ENCODE results near the gene RGS12.
A peak's percentile ranks its signal among the peaks of the same experiment; 100 is the strongest.

RGS12 gene

DNA sequence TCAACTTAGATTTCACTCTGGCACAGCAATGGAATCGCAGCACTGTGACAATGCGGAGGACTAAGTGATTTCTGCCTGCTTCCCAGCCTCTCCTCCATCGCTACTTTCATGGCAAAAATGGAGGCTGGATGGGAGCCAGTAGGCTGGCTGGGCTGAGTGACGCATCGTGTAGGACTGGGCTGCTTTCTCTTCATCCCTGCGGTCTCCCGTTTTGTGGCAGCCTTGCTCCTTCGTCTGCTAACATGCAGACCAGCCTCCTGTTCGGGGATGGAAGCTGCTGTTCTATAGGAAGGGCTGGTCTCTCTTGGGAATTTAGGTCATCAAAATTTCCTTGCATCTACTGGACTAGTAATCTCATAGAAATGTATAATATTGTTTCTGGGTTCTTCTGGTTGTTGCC is 15.8 kb upstream of the RGS12 start:
- no peak for DNase-seq (ENCODE audit: low read depth in 2 of 2)

DNA sequence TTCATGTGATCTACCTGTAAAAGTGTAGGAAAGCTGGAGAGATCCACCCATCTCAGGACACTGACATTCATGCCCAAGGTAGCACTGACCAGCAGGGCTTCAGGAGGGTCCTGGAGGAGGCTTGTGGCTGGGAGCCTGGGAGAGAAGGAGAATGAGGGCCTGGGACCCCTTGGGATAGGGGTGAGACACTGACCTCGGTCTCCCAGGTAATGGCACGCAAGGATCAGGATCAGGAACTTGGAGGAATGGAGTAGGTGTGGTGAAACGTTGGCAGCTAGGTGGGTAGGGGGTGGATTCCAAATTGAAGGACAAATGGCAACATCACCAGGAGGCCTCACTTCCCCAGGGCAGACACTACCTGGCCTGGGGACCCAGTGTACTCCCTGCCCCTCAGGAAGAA is 12.4 kb upstream of the RGS12 start:
- DNase-seq (ENCODE audit: low read depth in 2 of 2) = no peak

DNA sequence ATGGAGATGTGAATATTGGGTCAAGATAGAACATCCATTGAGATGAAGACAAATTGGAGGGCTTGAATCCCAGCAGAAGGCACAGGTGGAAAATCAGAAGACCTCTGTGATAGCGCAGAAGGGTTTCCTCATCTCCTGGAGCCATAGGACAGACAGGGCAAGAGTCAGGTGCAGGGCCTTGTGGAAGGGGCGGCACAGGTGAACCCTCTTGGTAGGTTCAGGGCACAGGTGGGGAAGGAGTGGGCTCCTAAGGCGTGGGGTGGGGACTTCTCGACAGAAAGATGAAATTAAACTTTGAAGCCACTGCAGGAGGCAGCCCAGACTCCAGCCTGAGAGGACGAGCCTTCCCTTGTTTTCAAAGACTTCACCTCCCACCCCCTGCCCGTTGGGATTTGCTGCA is 9.3 kb upstream of the RGS12 start:
- DNase-seq (ENCODE audit: low read depth in 2 of 2) = no peak

DNA sequence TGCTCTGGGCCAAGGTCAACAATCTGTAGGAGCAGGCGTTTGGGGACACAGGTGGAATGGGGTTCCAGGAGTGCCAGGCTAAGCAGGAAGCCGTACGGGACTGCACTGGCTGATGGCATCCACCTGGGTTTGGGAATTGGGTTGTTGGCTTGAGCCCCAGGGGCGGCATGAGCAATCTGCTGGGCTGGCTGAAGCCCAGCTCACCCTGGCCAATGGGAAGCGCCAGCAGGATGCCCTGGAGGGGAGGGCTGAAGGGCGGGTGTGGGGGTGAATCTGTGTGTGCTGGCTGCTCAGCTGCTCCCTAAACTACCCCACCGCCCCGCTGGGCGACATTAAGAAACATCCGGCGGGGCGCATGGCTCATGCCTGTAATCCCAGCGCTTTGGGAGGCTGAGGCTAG is 8.9 kb upstream of the RGS12 start:
- DNase-seq (ENCODE audit: low read depth in 2 of 2) = no peak

DNA sequence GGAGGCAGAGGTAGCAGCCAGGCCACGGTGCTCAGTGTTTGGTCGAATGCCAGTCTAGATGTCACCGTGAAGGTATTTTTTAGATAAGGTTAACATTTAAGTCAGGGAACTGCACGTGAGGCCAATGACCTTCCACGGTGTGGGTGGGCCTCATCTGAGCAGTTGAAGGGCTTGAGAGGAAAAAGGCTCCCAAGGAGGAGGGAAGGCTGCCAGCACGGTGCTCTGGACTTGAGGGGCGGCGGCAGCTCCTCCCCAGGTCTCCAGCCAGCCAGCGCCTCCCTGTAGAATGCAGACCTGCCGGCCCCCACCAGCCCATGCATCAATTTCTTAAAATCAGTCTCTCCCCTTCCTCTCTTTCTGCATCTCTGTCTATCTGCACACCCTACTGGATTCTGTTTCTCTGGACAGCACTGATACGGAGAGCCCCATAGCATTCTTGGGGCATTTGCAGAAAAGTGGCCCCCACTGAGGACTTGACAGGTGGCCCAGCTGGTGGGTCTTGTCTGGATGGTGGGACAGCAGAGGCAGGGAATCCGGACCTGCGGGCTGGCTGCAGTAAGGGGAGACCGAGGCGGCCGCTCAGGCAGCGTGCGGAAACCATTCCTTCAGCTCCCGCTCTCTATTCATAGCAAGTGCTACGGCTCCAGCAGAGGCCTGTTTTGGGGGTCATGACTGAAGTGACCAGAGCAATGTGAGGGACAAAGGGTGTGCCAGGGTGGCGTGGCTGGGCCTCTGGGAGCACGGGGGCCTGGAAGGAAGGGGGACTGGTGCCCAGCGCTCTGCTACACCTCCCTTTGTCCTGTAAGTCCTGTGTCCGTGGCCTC is 7.9 kb upstream of the RGS12 start:
- DNase-seq (ENCODE audit: low read depth in 2 of 2) = no peak

DNA sequence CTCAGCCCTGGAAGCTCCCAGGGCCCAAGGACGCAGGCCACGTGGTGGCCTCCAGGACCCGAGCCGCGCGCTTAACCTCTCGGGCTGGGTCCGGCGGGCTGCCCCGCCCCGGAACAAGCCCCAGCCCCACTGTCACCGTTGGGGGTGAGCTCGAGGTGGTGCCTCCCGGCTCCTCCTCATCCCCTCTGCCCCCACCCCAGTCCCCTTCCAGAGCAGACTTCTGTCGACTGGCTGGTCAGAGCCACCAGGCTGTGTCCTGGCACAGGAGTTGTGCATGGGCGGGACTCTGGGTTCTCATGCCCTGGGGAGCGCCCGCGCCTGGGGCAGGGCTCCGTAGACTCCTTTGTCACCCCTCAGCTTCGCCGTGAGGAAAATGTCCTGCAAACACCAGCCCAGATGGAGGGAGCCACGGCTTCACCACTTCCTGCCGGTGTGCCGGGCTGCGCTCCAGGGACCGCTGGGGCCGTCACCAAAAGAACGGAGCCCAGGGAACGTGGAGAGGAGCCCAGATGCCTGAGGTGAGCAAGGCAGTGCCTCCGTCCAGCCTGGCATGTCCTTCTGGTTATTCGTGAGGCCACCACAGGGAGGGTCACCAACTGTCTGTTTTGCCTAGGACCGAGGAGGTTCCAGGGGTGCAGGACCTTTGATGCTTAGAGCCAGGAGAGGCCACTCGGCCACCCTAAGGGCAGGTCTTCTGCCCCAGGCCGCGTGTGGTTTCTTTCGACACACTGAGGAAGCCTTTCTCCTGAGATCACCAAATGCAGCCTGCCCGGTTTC is 7.1 kb upstream of the RGS12 start:
- DNase-seq (ENCODE audit: low read depth in 2 of 2) = no peak

DNA sequence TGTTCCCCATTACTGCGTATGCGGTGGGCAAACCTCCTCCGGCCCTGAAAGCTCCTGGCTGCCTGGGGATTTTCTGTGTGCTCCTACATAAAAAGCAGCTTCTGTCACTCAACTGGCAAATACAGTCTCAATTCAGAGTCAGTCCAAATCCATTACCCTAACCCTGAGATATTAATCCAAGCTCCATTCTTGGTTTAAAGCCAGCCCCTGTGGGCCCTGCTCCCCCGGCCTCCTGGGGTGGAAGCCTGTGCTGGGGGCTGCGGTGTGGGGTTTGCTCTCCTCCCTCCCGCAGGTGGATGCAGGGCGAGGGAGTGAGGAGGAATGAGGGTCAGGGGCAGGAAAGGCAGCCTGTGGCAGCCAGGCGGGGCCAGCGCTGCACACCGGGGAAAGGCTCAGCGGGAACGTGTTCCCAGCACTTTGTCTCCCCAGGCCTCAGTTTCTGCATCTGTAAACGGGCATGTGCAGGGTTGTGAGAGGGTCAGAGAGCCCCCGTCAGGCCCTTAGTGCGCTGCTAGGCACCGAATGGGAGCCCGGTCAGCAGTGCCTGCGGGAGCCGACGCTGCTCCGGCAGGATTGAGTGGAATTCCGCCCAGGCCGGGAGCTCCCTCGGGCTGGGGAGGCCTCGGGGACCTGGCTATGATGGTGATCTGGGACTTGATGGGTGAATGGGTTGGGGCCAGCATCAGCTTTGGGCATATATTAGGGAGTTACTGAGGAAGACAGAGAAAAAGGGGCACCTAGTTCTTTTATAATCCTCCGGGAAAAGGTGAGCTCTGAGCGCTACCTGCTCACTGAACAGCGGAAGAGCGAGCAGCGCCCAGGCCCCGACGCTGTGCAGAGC is 6.3 kb upstream of the RGS12 start:
- DNase-seq (ENCODE audit: low read depth in 2 of 2) = no peak

DNA sequence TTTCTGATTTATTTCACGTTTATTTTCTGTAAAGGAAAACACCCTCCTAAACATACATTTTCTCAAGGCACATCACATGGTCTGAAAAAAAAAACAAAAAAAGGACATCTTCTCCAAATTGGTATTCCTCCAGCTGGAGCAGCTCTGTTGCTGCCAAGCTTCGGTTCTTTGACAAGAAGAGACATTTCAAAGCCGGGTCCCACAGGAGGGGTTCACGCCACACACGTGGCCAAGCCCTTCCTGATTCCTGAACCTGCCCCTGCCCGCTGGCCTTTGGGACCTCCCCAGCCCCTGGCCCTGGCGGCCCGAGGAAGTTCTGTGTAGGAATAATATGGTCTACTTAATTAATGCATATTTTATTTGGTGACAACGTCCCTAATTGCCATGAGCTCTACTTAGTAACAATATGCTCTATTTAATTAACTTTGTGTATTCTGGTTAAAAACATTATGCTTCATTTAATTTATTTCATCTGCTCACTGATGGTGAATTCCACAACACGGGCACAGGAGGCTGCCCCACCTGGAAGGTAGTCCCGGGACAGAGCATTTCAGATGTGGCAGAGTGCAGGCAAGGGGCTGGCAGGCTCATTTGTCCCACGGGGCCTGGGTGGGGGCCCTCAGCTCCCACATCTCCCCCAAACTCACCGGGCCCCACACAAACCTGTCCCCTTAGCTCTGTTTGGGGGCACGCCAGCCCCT is 5.4 kb upstream of the RGS12 start:
- DNase-seq (ENCODE audit: low read depth in 2 of 2) = no peak

DNA sequence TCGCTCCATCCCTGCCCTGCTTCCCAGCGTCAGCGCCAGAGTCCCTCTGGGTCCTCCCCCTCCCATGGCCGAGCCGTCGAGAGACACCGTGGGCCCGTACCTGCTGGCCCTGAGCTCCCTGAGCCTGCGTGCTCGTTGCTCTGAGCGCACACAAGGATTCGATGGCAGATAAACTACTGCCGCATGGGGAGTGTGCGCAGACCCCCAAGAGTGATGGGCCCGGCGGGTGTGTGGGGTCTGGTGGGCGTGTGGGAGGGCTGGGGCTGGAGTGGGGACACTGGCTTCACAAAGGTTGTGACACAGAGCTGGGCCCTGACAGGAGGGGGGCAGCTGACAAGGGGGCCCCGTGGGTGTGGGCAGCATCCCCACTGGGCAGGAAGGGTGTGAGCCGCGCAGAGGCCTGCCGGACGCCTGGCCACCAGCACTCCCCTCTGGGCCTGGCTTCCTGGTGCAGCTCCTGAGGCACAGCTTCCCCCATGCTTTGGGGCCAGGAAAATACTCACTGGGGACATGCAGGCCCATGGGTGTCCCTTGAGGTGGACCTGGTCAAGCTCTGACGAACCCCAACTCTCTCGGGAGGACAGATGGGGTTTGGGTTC is 4.8 kb upstream of the RGS12 start:
- no peak for DNase-seq (ENCODE audit: low read depth in 2 of 2)

DNA sequence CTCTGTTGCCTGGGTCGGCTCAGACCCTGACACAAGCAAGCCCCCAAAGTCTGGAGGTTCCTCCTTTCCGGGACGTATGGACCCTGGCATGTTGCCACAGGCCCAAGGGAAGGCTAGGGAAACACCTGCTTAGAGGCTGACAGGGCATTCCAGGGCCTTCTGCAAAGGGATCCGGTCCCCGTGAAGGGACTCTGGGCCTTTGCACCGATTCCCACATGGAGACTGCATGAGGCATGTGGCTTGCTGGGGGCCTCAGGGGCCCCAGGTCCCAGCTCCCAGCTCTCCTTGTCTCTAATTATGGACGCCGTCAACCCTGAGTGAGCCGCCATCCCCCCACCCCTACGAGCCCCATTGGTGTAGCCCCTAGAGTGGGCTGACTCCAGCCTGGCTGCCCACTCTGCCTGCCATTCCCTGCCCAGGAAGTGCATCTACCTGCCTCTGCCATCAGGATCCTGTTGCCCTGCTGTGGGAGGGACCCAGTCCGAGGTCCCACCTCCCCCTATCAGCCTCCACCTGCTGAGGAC is 4.2 kb upstream of the RGS12 start:
- no peak for DNase-seq (ENCODE audit: low read depth in 2 of 2)

DNA sequence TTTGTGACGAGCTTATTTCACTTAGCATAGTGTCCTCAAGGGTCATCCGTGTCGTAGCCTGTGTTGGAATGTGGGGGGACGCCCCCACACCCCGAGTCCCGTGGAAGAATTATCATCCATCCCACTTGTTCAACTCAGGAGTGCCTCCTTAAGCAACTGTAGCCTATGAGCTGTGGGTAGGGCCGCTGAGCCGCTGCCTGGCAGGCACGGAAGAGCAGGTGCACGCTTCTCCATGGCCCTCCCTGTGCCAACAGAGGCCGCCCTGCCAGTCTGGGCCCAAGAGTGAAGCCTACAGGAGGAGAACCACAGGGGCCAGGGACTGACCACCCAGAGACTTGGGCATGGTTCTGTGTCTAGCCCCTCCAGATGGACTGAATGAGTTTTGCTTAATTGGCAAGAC is 2.3 kb upstream of the RGS12 start:
- no peak for DNase-seq (ENCODE audit: low read depth in 2 of 2)

DNA sequence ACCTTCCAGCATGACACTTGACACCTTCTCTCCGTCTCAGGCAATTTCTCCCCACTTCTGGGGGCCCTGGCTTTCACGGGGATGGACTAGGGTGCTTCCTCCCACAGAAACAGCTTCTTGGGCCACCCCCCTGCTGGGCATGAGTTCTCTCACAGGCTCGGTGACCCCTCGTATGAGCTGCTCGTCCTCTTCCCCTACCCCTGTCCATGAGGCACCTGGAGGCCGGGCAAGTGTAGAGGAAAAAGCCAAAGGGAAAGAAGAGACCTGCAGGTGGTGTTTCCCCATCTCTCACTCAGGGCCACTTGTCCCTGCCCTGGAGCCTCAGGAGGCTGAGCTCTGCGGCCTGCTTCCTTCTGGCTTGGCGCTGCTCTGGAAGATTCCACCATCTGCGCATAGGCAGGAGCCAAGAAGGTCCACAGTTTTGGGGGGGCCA is 1.9 kb upstream of the RGS12 start:
- DNase-seq (ENCODE audit: low read depth in 2 of 2) = no peak

DNA sequence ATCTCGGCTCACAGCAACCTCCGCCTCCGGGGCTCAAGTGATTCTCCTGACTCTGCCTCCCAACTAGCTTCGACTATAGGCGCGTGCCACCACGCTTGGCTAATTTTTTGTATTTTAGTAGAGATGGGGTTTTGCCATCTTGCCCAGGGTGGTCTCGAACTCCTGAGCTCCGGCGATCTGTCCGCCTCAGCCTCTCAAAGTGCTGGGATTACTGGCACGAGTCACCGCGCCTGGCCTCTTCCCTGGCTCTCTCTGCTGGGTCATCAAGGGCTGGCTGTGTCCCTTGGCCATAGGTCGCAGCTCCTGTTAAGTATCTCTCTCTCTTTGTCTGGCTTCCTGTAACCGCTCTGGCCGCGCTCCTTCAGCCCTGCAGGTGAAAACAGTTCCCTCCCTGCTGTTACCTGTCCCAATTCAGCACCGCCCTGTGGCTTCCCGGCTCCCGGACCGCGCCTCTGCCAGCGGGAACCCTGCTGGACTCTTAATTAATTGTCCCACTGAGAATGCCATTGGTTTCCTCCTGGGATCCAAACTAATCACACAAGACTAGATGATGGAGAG is 1.3 kb upstream of the RGS12 start:
- DNase-seq (ENCODE audit: low read depth in 2 of 2) = no peak

DNA sequence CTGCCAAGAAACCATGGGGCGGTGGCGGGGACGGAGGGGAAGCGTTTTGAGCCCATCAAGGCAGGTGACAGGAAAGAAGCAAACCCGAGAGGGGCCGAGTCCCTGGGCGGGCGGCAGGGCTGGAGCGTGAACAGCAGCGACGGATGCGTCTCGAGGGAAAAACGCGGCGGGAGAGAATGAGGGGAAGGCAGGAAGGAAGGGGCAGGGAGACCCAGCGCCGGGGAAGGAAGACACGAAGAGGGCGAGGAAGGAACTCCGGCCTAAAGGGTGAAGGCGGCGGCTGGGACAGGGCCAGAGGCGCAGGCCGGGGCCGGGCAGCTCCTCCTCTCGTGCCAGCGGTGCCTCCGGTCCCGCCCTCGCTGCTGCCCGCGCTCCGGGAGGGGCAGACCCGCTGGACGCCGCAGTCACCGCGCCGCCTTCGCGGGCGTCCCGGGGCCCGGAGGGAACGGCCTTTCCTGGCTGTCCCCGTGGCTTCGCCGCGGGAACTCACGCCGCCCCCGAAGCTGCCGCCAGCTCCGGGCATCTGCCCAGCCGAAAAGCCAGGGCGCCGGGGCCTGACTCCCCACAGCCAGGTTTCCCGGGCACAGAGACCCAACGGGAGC is 751 bp upstream of the RGS12 start:
- peak in 1 of 2 donors; percentile 8 for DNase-seq (ENCODE audit: low read depth in 2 of 2)

DNA sequence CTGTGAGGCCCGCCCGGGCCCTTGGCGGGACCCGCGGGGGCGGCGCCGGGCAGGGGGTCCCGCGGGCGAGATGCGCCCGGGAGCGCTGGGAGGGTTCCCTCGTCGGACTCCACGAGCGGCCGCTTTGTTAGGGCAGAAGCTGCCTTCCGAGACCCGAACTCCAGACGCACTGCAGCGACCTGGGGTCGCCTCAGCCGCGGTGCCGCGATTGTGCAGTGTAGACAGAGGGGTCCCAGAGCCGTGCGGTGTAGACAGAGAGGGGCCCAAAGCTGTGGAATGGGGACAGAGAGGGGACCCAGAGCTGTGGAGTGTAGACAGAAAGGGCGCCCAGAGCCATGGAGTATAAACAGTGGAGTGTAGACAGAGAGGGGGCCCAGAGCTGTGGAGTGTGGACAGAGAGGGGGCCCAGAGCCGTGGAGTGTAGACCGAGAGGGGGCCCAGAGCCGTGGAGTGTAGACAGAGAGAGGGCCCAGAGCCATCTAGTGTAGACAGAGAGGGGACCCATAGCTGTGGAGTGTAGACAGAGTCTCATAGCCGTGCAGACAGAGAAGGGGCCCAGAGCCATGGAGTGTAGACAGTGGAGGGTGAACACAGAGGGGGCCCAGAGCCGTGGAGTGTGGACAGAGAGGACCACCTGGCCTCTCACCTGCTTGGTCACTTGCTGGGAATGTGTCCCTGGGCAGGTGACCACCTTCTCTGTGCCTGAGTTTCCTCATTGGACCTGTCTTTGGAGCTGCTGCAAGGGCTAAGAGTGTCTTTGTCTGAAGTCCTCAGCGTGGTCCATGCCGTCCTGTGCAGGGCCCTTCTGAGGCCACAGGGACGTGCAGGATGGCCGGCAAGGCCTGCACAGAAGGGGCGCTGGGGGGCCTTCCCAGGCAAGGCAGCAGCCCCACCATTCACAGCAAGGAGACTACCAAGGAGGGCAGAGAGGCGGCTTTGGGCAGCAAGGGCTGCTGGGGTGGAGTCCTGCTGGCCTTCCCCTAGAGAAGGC is 875 bp downstream of the RGS12 start:
- DNase-seq (ENCODE audit: low read depth in 2 of 2) = no peak

DNA sequence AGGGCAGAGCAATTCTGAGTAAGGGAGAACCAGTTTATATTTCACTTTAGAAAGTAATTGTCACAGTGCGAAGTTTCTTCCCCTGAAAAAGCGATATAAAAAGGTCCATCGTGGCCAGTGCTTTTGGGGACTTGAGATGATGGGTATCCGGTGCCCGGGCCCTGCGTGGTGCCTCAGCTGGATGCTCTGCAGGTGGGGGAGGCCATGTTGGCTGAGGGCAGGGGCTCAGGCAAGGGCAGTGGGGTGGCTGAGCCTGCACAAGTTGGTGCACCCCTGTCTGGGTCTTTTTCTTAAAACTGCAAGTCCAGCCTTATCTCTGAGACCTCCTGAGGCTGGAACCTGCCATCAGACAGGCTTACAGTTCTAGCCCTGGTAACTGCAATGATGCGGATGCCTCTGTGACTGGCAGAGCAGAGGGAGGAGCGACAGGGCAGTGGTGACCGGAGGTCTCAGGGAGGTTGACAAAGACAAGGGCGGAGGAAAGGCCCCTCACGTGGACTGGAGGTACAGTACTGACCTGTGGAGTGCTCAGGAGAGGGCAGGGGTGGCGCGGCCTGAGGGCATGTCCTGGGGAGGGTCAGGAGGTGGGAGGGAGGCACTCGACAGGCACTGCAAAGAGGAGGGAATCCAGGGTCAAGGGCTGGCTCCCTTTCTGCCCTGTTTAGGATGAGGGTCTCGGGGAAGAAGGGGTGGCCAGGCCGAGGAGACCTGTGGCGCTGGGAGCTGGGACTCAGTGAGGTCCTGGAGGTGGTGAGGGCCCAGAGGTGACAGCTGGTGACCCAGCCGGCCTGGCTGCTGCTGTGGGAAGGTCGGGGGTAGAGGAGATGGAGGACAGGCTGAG is 1.8 kb downstream of the RGS12 start:
- DNase-seq (ENCODE audit: low read depth in 2 of 2) = no peak

DNA sequence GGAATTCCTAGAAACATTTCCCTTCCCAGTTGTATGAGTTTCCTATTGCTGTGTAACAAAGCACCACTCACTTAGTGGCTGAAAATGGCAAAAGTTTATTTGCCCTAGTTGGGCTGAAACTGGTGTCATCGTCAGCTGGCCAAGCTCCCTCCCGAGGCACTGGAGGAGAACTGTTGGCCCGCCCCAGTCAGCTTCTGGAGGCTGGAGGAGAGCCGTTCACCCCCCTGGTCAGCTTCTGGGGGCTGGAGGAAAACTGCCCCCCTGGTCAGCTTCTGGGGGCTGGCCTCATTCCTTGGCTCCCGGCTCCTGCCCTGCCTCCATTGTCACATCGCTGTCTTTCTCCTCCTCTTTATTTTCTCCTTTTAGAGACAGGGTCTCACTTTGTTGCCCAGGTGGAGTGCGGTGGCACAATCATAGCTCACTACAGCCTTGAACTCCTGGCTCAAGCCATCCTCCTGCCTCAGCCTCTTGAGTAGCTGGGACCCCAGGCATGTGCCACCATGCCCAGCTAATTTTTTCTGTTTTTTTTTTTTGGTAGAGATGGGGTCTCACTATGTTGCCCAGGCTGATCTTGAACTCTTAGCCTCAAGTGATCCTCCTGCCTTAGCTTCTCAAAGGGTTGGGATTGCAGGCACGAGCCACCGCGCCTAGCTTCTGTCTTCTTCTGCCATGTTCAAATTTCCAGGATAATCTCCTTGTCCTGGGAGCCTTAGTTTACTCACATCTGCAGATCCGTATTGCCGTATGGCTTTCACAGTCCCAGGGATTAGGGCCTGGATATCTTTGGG is 3.2 kb downstream of the RGS12 start:
- no peak for DNase-seq (ENCODE audit: low read depth in 2 of 2)
